HCT116 (cell line): Measurements from ENCODE around the gene LRP1. TPM values are rescaled to one million over a fixed set of nuclear protein-coding genes. Genes with fewer than 3 reads are reported as not detected.

ENCODE experiments used
- ATAC-seq: fragments of 200-7000 bp; cut with Tn5 transposase; 2 replicates; pipeline ENCODE4 v1.9.1; 2020; ENCODE audit warnings: mild to moderate bottlenecking, moderate library complexity
- BruUV-seq: library from RNA; stranded (reverse); fragments of 400-500 nt; replicated peaks from 2 replicates; lab custom pipeline; 2021; lab: Mats Ljungman, UMichigan
- CTCF ChIA-PET: fragments of 300-600 bp; sonication (Branson Sonifier 250); formaldehyde crosslinking; loops from one replicate; lab custom pipeline; 2021; ENCODE audit warnings: antibody characterized with exemption; lab: Charles Lee
- POLR2A ChIA-PET: fragments of 300-600, 350-600 bp; sonication (Branson Sonifier 250); formaldehyde crosslinking; loops from one replicate; lab custom pipeline; 2021; ENCODE audit warnings: antibody characterized with exemption; lab: Charles Lee
- RAD21 ChIA-PET, 2 experiments: fragments of 300-600 bp; sonication (Branson Sonifier 250); formaldehyde crosslinking; loops; one replicate each; lab custom pipeline; 2023; ENCODE audit warnings: low total read pairs in 2 of 2; ENCODE audit not compliant: uncharacterized antibody in 2 of 2, unreplicated experiment in 2 of 2, low non-redundant PET in 1 of 2; lab: Charles Lee
- DNase-seq: peaks from one replicate; pipeline ENCODE4 v3.0.0-alpha.2; 2010; ENCODE audit warnings: low read depth, low spot score
- H2AFZ ChIP-seq: fragments of 200-600 bp; shearing (Covaris generic), sonication (generic); 2 replicates; pipeline ENCODE4 v1.6.1; 2017; ENCODE audit warnings: low read depth, mixed run types, mixed read lengths, antibody characterized with exemption, low read length; ENCODE audit not compliant: poor library complexity, severe bottlenecking
- H3K27ac ChIP-seq: 2 replicates; pipeline ENCODE4 v1.5.1; 2012; ENCODE audit warnings: low read depth, low read length
- H3K27me3 ChIP-seq: fragments of 200-600 bp; sonication (generic); 2 replicates; pipeline ENCODE4 v1.6.1; 2016; ENCODE audit warnings: mixed run types, low read length, mixed read lengths; ENCODE audit not compliant: insufficient read depth
- H3K36me3 ChIP-seq, 2 experiments: fragments of 200-500 bp in 1 of 2; fragments of 200-600 bp in 1 of 2; sonication (Bioruptor generic) in 1 of 2; sonication (generic) in 1 of 2; 2 replicates each; pipeline versions ENCODE4 v1.5.1 to v1.6.1; 2014 to 2016; ENCODE audit warnings: low read length in 2 of 2, inconsistent platforms in 1 of 2, mixed read lengths in 1 of 2, mixed run types in 1 of 2; ENCODE audit not compliant: insufficient read depth in 2 of 2, control insufficient read depth in 1 of 2
- H3K4me1 ChIP-seq, 2 experiments: fragments of 200-600 bp in 1 of 2; sonication (generic) in 1 of 2; 2 replicates each; pipeline versions ENCODE4 v1.5.1 to v1.6.1; 2012 to 2017; ENCODE audit warnings: low read length in 2 of 2, inconsistent platforms in 1 of 2, mild to moderate bottlenecking in 1 of 2, mixed read lengths in 1 of 2, mixed run types in 1 of 2, moderate library complexity in 1 of 2; ENCODE audit not compliant: insufficient read depth in 2 of 2, control insufficient read depth in 1 of 2
- H3K4me2 ChIP-seq: fragments of 200-600 bp; sonication (generic); 2 replicates; pipeline ENCODE4 v1.6.1; 2017; ENCODE audit warnings: mixed run types, low read length, mixed read lengths
- H3K4me3 ChIP-seq, 2 experiments: fragments of 200-600 bp in 1 of 2; sonication (generic) in 1 of 2; replicated peaks in 1 of 2; 2 replicates each; pipeline ENCODE4 v1.5.1; 2011 to 2016; ENCODE audit warnings: low read length in 2 of 2, control low read depth in 1 of 2, low read depth in 1 of 2, mild to moderate bottlenecking in 1 of 2, mixed read lengths in 1 of 2, mixed run types in 1 of 2
- H3K79me2 ChIP-seq: fragments of 200-600 bp; sonication (generic); 2 replicates; pipeline ENCODE4 v1.6.1; 2017; ENCODE audit warnings: mild to moderate bottlenecking, mixed run types, low read length, moderate library complexity, mixed read lengths; ENCODE audit not compliant: insufficient read depth
- H3K9ac ChIP-seq: fragments of 200-600 bp; sonication (generic); 2 replicates; pipeline ENCODE4 v1.6.1; 2016; ENCODE audit warnings: low read length, mixed read lengths
- H3K9me2 ChIP-seq: fragments of 200-600 bp; sonication (generic), shearing (Covaris generic); 2 replicates; pipeline ENCODE4 v1.6.1; 2017; ENCODE audit warnings: mixed run types, mild to moderate bottlenecking, moderate library complexity; ENCODE audit not compliant: insufficient read depth
- H3K9me3 ChIP-seq, 2 experiments: fragments of 200-500 bp in 1 of 2; fragments of 200-600 bp in 1 of 2; sonication (Bioruptor generic) in 1 of 2; sonication (generic) in 1 of 2; 2 replicates each; pipeline ENCODE4 v1.6.1; 2014 to 2017; ENCODE audit warnings: low read length in 2 of 2, mixed read lengths in 2 of 2, inconsistent platforms in 1 of 2, low read depth in 1 of 2, mild to moderate bottlenecking in 1 of 2, mixed run types in 1 of 2, moderate library complexity in 1 of 2; ENCODE audit not compliant: control insufficient read depth in 1 of 2, insufficient read depth in 1 of 2
- H4K20me1 ChIP-seq: fragments of 200-600 bp; sonication (generic), shearing (Covaris generic); 2 replicates; pipeline ENCODE4 v1.6.1; 2017; ENCODE audit warnings: mixed run types, mild to moderate bottlenecking, moderate library complexity; ENCODE audit not compliant: insufficient read depth
- POLR2AphosphoS5 ChIP-seq: IDR thresholded peaks from 2 replicates; pipeline ENCODE4 v1.6.1; 2011; ENCODE audit warnings: mild to moderate bottlenecking, low read depth, low read length, moderate library complexity
- ZNF274 ChIP-seq: fragments of 200-500 bp; sonication (Bioruptor generic); IDR thresholded peaks from 2 replicates; pipeline ENCODE4 v1.6.1; 2014; ENCODE audit warnings: mild to moderate bottlenecking, low read depth, low read length, inconsistent platforms
- intact Hi-C: fragments of 100-400 bp; cut with micrococcal nuclease; formaldehyde crosslinking; loops from 2 replicates; pipeline ENCODE4 v1.10.0; 2022
- total RNA-seq: library from RNA; stranded (reverse); gene quantifications from one replicate; pipeline ENCODE4 v1.2.1, GENCODE V29; 2021; ENCODE audit not compliant: unreplicated experiment
- TF ChIP-seq, protein P1 (sequence below): IDR thresholded peaks from 2 replicates; pipeline ENCODE4 v1.6.1; 2011; ENCODE audit warnings: mild to moderate bottlenecking, low read length, moderate library complexity; ENCODE audit not compliant: insufficient replicate concordance; ENCODE audit errors: extremely low read depth
- TF ChIP-seq, protein P2 (sequence below): IDR thresholded peaks from 2 replicates; pipeline ENCODE4 v1.6.1; 2012; ENCODE audit warnings: low read depth

The LRP1 gene
- total RNA-seq, 1 experiment from 2014 or later = 12.0 TPM

DNA sequence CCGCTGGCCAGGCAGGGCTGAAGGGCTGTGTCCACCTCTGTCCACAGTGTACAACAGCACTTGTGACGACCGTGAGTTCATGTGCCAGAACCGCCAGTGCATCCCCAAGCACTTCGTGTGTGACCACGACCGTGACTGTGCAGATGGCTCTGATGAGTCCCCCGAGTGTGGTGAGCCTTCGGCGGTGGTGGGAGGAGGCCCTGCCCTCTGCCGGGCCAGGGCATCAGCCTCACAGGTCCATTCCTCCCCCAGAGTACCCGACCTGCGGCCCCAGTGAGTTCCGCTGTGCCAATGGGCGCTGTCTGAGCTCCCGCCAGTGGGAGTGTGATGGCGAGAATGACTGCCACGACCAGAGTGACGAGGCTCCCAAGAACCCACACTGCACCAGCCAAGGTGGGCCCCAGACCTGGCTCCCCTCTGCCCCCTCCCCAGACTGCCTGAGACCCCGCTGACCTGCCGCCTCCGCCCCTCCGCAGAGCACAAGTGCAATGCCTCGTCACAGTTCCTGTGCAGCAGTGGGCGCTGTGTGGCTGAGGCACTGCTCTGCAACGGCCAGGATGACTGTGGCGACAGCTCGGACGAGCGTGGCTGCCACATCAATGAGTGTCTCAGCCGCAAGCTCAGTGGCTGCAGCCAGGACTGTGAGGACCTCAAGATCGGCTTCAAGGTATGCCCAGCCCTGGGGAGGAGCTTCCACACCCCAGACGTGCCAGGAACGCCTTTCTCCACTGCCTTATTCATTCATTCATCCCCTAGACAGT, 67.5 kb downstream of the LRP1 start:
- TF ChIP-seq, protein P1, sequence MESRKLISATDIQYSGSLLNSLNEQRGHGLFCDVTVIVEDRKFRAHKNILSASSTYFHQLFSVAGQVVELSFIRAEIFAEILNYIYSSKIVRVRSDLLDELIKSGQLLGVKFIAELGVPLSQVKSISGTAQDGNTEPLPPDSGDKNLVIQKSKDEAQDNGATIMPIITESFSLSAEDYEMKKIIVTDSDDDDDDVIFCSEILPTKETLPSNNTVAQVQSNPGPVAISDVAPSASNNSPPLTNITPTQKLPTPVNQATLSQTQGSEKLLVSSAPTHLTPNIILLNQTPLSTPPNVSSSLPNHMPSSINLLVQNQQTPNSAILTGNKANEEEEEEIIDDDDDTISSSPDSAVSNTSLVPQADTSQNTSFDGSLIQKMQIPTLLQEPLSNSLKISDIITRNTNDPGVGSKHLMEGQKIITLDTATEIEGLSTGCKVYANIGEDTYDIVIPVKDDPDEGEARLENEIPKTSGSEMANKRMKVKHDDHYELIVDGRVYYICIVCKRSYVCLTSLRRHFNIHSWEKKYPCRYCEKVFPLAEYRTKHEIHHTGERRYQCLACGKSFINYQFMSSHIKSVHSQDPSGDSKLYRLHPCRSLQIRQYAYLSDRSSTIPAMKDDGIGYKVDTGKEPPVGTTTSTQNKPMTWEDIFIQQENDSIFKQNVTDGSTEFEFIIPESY = no peak
- TF ChIP-seq POLR2AphosphoS5 = no peak
- no peak for TF ChIP-seq ZNF274
- TF ChIP-seq, protein P2, sequence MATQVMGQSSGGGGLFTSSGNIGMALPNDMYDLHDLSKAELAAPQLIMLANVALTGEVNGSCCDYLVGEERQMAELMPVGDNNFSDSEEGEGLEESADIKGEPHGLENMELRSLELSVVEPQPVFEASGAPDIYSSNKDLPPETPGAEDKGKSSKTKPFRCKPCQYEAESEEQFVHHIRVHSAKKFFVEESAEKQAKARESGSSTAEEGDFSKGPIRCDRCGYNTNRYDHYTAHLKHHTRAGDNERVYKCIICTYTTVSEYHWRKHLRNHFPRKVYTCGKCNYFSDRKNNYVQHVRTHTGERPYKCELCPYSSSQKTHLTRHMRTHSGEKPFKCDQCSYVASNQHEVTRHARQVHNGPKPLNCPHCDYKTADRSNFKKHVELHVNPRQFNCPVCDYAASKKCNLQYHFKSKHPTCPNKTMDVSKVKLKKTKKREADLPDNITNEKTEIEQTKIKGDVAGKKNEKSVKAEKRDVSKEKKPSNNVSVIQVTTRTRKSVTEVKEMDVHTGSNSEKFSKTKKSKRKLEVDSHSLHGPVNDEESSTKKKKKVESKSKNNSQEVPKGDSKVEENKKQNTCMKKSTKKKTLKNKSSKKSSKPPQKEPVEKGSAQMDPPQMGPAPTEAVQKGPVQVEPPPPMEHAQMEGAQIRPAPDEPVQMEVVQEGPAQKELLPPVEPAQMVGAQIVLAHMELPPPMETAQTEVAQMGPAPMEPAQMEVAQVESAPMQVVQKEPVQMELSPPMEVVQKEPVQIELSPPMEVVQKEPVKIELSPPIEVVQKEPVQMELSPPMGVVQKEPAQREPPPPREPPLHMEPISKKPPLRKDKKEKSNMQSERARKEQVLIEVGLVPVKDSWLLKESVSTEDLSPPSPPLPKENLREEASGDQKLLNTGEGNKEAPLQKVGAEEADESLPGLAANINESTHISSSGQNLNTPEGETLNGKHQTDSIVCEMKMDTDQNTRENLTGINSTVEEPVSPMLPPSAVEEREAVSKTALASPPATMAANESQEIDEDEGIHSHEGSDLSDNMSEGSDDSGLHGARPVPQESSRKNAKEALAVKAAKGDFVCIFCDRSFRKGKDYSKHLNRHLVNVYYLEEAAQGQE = no peak
- H3K36me3 ChIP-seq = peaks cover 0 to 3% of the 10 kb centered on the region in 2 experiments; a peak in 2 of 4 replicates
- 0 out of 2 replicates have a peak, but pooled peaks have one; percentile 32 for ATAC-seq
- H3K9ac ChIP-seq = no peak overlapping the region
- BruUV-seq = no TSS peak
- H3K4me2 ChIP-seq = no peak overlapping the region
- no peak overlapping the region for H3K27ac ChIP-seq
- RAD21 ChIA-PET = no interaction called here
- intact Hi-C loops = no loop called here
- POLR2A ChIA-PET = no interaction called here
- CTCF ChIA-PET = no interaction called here
- DNase-seq = no peak
- H3K9me2 ChIP-seq = no peaks in the 10 kb centered on the region
- no peaks in the 10 kb centered on the region for H3K9me3 ChIP-seq
- H4K20me1 ChIP-seq = no peaks in the 10 kb centered on the region
- no peaks in the 10 kb centered on the region for H3K79me2 ChIP-seq
- H3K4me1 ChIP-seq = no peaks in the 10 kb centered on the region
- H3K27me3 ChIP-seq = no peaks in the 10 kb centered on the region
- no peak overlapping the region for H3K4me3 ChIP-seq
- no peak overlapping the region for H2AFZ ChIP-seq
